Thymus (tissue), 11 donors: Measurements from ENCODE around the gene GFOD1. TPM values are rescaled to one million over a fixed set of nuclear protein-coding genes. Genes with fewer than 3 reads are reported as not detected.

ENCODE experiments used
- DNase-seq, 9 donors: peaks; one replicate each; pipeline ENCODE4 v3.0.0-alpha.2; 2013; ENCODE audit warnings: low spot score in 9 of 9, low read depth in 6 of 9, missing footprints in 1 of 9
- H3K27ac ChIP-seq, 2 donors: one replicate each; pipeline ENCODE4 v1.5.1; 2013; ENCODE audit warnings: control low read depth in 1 of 2, low read depth in 1 of 2, low read length in 1 of 2, mild to moderate bottlenecking in 1 of 2, moderate library complexity in 1 of 2
- H3K27me3 ChIP-seq, 2 donors: one replicate each; pipeline ENCODE4 v1.5.1; 2013; ENCODE audit warnings: low read length in 1 of 2; ENCODE audit not compliant: control insufficient read depth in 2 of 2, insufficient read depth in 1 of 2
- H3K36me3 ChIP-seq, 2 donors: one replicate each; pipeline ENCODE4 v1.5.1; 2013; ENCODE audit warnings: low read length in 1 of 2, mild to moderate bottlenecking in 1 of 2, moderate library complexity in 1 of 2; ENCODE audit not compliant: control insufficient read depth in 2 of 2, insufficient read depth in 2 of 2
- H3K4me1 ChIP-seq, 2 donors: one replicate each; pipeline ENCODE4 v1.5.1; 2013; ENCODE audit warnings: low read length in 2 of 2; ENCODE audit not compliant: control insufficient read depth in 2 of 2, insufficient read depth in 2 of 2
- H3K4me3 ChIP-seq, 2 donors: one replicate each; pipeline ENCODE4 v1.5.1; 2013; ENCODE audit warnings: low read length in 2 of 2, control low read depth in 1 of 2, mild to moderate bottlenecking in 1 of 2
- H3K9me3 ChIP-seq, 2 donors: one replicate each; pipeline ENCODE4 v1.5.1; 2013; ENCODE audit warnings: low read length in 1 of 2, mild to moderate bottlenecking in 1 of 2; ENCODE audit not compliant: control insufficient read depth in 2 of 2, insufficient read depth in 1 of 2
- whole genome bisulfite sequencing: extraction: QIAGEN DNeasy Blood & Tissue Kit; methylation state at CpG from one replicate; pipeline ENCODE4 v1.1.7; 2013; 5-methylcytosine and 5-hydroxymethylcytosine counted together
- polyA plus RNA-seq: library from polyadenylated mRNA; stranded (reverse); fragments of 200-250 nt; gene quantifications from one replicate; pipeline ENCODE4 v1.2.3, GENCODE V29; 2013
- total RNA-seq: library from RNA; stranded (reverse); fragments of 120-200 nt; gene quantifications from one replicate; pipeline ENCODE4 v1.2.4, GENCODE V29; 2013
- donor health status: healthy.

The GFOD1 gene
- total and polyA plus RNA-seq, 2 donors = 4.7 to 8.1 TPM

DNA sequence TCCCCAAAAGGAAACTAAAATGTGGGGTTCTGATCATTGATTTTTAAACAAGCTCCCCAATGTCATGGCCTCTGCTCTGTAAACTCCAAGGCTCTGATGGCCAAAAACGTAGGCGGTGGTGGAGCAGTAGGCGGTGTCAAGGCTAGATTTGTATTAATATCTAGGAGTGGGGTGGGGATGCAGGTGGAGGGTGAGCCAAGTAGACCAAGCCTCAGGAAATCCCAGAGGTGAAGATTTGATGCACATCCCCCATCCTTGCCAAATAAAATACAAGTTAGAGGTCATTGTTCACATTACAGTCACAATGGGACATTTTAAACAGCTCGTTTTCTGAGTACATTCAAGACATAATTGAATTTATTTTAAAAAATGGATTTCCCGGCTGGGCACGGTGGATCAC, 128.1 kb downstream of the GFOD1 start:
- DNase-seq = no peak
- H3K4me3 ChIP-seq = no peak overlapping the region
- peaks cover 27 to 40% of the 10 kb centered on the region in 2 donors for H3K4me1 ChIP-seq
- WGBS = 97% methylated on average over 6 of the region's 6 CpGs
- H3K9me3 ChIP-seq = no peaks in the 10 kb centered on the region
- H3K27me3 ChIP-seq = no peaks in the 10 kb centered on the region
- no peak overlapping the region for H3K27ac ChIP-seq
- H3K36me3 ChIP-seq = no peaks in the 10 kb centered on the region

DNA sequence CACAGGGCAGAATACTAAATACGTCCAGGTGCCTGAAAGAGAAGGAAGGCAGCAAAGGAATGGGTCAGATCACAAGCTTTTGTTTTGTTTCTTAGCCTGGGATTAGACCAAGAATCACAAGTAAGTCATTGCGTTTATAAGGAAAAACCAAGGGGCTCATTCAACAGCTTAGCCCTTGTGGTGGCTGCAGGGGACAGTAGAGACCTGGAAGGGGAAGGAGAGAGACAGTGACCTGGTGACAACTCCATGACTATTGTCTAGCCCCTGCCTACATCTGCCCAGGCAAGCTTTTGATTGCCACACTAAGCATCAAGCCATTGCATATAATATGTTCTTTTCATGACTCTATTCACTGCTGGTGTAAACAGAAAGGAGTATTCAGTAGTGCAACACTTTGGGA, 128.9 kb downstream of the GFOD1 start:
- no peaks in the 10 kb centered on the region for H3K9me3 ChIP-seq
- peaks cover 29 to 47% of the 10 kb centered on the region in 2 donors for H3K4me1 ChIP-seq
- H3K36me3 ChIP-seq = no peaks in the 10 kb centered on the region
- no peak for DNase-seq
- H3K27me3 ChIP-seq = no peaks in the 10 kb centered on the region
- 92% methylated on average over 2 of the region's 2 CpGs for WGBS
- no peak overlapping the region for H3K4me3 ChIP-seq
- no peak overlapping the region for H3K27ac ChIP-seq

DNA sequence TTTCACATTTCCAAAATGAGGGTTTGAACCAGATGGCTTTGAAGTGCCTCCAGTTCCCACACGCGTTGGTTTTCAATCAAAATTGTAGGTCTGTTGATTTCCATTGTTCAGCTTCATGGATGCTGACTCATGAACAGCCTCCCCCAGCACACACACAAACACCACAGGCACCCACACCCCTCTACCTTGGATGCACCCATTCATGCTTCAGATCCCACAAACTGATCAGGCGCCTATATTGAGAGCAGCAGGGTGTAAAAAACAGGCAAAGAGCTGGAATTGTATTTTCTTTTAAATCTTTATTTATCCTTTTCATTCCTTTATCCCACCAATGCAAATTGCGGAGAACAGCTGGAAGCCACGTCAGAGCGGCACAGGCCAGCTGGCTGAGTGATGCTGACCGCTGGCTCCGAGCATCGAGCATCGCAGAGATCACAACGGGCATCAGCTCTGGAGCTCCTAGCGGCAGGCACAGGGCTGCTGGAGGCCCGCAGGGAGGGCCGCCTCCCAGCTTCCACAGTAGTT, 129.8 kb downstream of the GFOD1 start:
- no peaks in the 10 kb centered on the region for H3K36me3 ChIP-seq
- WGBS = 90% methylated on average over 14 of the region's 14 CpGs
- H3K4me1 ChIP-seq = peaks cover 29 to 48% of the 10 kb centered on the region in 2 donors
- no peak overlapping the region for H3K27ac ChIP-seq
- DNase-seq = no peak
- H3K4me3 ChIP-seq = no peak overlapping the region
- no peaks in the 10 kb centered on the region for H3K9me3 ChIP-seq
- H3K27me3 ChIP-seq = no peaks in the 10 kb centered on the region

DNA sequence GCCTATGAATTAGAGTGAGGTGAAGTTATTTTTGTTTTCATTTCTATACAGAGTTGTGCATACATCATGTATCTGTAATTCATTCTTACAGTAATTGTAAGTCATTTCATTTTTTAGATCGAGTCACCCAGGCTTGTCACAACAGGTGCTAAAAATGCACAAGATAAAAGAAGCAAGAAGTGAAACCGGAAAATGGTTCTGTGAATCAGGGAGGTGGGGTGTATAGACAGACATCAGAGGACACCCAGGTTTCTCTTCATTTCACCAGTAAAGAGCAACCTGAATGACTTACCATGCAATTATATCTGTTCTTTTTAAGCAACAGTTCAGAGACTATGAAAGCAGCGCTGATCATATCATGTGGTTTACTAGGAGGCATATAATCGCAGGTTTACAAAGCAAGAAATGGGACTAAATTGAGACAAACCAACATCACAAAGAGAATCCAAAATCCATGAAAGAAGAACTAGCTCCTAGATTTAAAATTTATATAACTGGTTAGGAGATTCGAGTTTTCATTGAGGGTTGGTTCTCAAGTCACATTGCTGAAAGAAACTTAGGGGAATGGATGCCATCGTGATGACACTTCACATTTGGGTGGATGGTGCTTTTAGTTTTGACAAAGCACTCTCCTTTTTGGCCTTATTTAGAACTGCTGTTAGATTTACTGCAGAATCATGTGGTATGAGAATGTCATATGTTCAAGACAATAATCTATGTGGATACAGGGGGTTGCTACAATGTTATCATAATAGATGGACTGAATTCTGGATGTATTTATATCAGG, 131.2 kb downstream of the GFOD1 start:
- peak; percentile 41 to 93 (median 79) for DNase-seq
- Histone ChIP-seq H3K4me3 (peak overlapping the region in 1 of 2 donors; percentile 20), H3K4me1 (peaks cover 29 to 48% of the 10 kb centered on the region in 2 donors), H3K27ac (peak overlapping the region; percentile 78 to 83), H3K27me3 (no peaks in the 10 kb centered on the region), H3K36me3 (no peaks in the 10 kb centered on the region), H3K9me3 (no peaks in the 10 kb centered on the region)
- WGBS = 26% methylated on average over 6 of the region's 6 CpGs

DNA sequence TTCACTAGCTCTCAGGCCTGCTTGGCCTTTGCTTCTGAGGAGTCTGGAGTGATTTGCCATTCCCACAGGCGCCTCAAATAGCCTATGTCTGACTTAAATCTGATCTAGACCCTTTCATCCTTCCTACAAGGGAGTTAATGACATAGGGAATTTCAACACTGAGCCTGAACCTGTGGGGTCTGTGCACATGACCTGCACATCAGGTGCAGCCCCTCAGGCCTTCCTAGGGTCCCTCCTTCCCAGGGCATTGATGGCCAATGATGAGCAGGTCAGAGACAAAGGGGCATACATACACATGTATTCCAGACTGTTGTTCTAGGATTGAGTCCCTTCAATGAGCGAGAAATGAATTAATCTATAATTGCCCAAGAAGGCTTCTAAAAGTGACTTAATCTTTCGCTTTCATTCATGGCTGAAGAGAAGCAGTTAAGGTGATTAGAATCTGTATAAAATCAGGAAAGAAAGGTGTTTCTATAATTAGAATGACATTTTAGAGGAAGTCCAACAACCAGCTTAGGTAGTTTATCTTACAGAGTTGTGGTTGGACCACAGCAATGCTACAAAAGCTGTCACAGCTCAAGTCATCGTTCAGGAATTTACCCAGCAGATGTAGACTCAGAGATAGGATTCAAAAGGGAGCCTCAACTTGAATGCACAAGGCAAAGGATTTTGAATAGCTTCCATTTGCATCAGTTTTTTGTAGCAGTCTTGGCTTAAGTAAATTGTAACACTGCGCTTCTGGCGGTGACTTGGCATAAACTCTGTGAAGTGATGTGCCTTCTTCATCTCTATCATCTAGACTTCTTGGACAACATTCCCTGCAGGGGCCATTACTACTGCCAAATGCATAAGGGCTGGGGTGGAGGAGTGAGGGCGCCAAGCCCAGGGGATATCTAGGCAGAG, 132.1 kb downstream of the GFOD1 start:
- WGBS = 36% methylated on average over 7 of the region's 7 CpGs
- DNase-seq = peak in 8 of 9 donors; percentile 34 to 79 (median 48)
- H3K4me3 ChIP-seq = peak overlapping the region in 1 of 2 donors; percentile 20

DNA sequence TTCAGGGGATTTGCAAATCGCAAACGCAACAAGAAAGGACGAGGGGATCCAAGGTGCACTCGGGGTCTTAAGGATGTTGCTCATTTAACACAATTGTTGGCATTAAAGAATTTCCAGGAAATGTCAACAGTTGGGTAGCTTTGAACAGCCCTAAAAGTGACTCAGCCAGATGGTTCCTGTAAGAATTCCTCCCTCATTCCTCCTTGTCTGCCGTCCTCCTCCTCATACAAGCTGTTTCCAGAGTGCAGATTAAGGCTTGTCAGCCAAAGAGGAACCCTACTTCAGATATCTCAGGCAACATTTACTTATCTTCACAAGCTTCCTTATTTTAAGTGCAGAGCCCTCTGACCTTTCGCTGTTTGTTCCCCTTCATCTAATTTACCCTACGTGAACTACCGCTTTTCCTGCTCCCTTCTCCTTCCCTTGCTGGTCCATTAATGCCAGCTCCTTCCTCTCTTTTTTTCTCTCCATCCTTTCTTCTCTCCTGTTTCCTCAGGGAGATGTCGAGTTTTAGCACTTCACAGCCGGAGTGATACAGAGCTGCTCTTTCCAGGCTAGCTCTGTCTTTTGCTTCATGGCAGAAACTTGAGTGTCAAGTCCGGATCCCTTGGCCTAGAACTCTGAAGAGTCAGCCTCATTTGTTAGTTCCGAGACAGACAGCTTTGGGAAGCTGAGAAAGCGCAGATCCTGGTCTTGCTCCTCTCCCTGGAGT, 132.9 kb downstream of the GFOD1 start:
- Histone ChIP-seq H3K9me3 (no peaks in the 10 kb centered on the region), H3K27me3 (no peaks in the 10 kb centered on the region), H3K4me3 (no peak overlapping the region), H3K4me1 (peaks cover 29 to 44% of the 10 kb centered on the region in 2 donors), H3K27ac (peak overlapping the region in 1 of 2 donors; percentile 15), H3K36me3 (no peaks in the 10 kb centered on the region)
- 79% methylated on average over 13 of the region's 13 CpGs for WGBS
- DNase-seq = no peak

More for the DNA sequence above, 132.1 kb downstream of the GFOD1 start:
- Histone ChIP-seq H3K36me3 (no peaks in the 10 kb centered on the region), H3K27me3 (no peaks in the 10 kb centered on the region), H3K27ac (peak overlapping the region; percentile 78 to 83), H3K9me3 (no peaks in the 10 kb centered on the region), H3K4me1 (peaks cover 29 to 44% of the 10 kb centered on the region in 2 donors)

DNA sequence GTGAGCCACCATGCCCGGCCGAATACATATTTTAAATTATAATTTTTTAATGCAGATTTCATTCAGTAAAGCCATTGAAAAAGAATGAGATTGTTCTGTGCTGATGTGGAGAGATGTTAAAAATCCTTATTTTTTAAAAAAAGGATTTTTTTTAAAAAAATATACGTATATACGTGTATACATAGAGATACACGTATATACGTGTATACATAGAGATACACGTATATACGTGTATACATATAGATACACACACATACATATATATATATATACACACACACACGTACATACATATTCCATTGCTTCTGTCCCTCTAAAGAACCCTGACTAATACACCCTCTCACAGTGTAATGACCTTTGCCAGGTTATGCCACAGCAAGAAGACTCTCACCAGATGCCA, 135.2 kb downstream of the GFOD1 start:
- WGBS = 98% methylated on average over 9 of the region's 9 CpGs
- Histone ChIP-seq H3K9me3 (no peaks in the 10 kb centered on the region), H3K4me1 (peaks cover 27 to 36% of the 10 kb centered on the region in 2 donors), H3K4me3 (no peak overlapping the region), H3K27ac (no peak overlapping the region), H3K36me3 (no peaks in the 10 kb centered on the region), H3K27me3 (no peaks in the 10 kb centered on the region)
- DNase-seq = no peak

DNA sequence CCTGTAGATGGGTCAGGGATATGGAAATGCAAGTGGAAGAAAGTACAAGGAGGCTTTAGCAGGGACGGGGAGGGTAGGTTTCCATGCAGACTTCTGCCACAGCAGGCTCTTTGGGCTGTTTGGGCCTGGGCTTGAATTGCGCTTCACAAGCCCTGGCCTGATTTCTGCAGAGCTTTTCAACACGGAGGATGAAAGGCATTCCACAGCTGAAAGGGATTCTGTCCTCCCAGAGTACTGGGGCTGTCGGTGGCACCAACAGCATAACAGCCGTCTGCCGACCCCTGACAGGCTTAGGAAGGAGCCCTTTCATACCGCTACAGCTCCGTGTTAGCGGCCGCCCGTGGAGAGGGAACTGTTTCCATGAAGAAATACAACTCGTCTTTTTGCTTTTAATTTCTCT, 136.1 kb downstream of the GFOD1 start:
- 93% methylated on average over 12 of the region's 12 CpGs for WGBS
- DNase-seq = no peak
- H3K27ac ChIP-seq = peak overlapping the region in 1 of 2 donors; percentile 23
- no peaks in the 10 kb centered on the region for H3K36me3 ChIP-seq
- H3K9me3 ChIP-seq = no peaks in the 10 kb centered on the region
- H3K4me3 ChIP-seq = no peak overlapping the region
- peaks cover 19 to 29% of the 10 kb centered on the region in 2 donors for H3K4me1 ChIP-seq
- H3K27me3 ChIP-seq = no peaks in the 10 kb centered on the region
